ENCODE data around the gene RUFY4.
"Not testable (repeated sequence)": the region's sequence is repeated elsewhere in the genome, so short reads cannot be mapped to it uniquely, and the experiment has no call there.

Gene RUFY4

DNA sequence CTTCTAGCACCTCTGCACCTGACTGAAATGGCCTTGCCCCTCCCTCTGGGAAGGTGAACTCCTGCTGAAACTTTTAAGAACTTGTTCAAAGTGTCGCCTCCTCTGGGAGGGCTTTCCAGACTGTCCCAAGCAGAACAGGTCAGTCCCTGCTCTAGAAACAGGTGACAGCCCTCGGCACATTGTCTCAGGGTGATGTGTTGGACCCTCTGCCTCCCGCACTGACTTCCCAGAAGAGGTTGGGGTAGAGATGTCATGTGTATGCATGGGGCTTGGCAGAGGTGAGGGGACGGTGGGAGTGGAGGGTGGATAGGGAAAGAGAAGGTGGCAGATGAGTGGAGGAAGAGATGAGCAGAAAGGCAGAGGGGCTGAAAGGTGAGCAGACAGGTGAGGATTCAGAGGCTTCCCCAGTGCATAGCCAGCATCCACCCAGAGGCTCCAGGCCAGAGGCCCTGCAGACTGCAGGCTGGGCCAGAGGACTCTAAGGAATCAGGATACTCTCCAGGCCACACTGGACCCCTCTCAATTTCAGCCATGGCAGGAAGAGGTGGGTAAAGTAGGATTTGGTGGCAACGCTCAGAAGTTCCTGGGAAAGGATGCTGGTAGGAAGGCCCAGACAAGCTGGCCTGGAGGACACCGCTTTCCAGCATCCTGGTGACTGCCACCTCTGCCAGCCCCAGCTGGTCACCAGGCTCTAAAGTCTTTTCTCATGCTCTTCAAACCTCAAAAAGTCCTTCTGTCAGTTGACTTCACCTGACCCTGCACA, 41.4 kb upstream of the RUFY4 start:
- DNase-seq (ENCODE audit: insufficient read length, low spot score) (no peak), FAIRE-seq (no peak)
- TF ChIP-seq POLR2A (IDR thresholded peaks at IDR 0.05; ENCODE audit: low read depth, low read length) = no peak

DNA sequence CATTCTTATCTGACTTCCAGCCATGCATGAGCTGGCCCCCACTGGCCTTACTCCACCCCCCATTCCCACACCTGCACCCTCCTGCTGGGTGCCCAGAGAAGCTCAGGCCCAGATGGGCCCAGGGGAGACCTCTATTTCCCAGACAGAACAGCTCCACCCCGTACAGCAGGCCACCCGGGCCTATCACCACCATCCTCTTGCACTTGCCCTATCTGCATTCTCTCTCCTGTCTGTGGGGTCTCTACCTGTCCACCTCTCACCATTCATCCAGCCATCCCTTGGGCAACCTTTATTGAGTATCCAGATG, 40.9 kb upstream of the RUFY4 start:
- TF ChIP-seq POLR2A (IDR thresholded peaks at IDR 0.05; ENCODE audit: low read depth, low read length) = no peak
- FAIRE-seq (no peak), DNase-seq (ENCODE audit: insufficient read length, low spot score) (no peak)

DNA sequence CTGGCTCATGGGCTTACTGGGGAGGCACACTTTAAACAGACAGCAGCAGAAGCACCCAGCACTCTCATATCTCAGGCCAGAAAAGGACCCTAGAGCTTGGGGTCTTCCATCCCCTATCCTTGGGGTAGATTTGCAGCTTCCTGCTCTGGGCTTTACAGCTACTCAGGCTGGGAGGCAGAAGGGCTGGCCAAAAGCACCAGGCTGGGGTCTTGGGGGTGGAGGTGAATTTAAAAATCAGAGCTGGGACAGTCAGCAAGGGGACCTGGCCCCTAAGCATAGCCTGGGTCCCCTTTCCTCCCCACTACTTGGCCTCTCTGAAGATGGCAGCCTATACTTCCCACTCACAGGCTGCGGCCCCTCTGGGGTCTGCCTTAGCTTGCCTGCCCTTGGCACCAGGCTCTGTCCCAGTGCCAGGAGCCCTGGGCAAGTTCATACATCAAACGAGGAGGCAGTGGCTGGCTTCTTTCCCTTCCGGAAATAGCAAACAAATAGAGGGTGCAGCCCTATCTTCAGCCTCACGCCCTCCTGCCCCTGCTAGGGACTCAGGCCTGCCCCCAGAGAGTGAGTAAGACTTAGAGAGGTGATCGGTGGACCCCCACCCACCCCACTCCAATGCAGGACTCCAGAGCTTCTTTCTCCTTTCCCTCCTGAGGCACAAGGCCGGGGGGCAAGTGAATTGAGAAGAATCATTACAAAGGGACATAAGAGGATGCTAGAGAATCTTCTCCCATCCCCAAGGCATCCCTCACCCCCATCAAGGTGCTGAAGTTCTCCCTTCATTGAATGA, 40.3 kb upstream of the RUFY4 start:
- DNase-seq (ENCODE audit: insufficient read length, low spot score) = no peak
- no peak for TF ChIP-seq POLR2A (IDR thresholded peaks at IDR 0.05; ENCODE audit: low read depth, low read length)
- no peak for FAIRE-seq

DNA sequence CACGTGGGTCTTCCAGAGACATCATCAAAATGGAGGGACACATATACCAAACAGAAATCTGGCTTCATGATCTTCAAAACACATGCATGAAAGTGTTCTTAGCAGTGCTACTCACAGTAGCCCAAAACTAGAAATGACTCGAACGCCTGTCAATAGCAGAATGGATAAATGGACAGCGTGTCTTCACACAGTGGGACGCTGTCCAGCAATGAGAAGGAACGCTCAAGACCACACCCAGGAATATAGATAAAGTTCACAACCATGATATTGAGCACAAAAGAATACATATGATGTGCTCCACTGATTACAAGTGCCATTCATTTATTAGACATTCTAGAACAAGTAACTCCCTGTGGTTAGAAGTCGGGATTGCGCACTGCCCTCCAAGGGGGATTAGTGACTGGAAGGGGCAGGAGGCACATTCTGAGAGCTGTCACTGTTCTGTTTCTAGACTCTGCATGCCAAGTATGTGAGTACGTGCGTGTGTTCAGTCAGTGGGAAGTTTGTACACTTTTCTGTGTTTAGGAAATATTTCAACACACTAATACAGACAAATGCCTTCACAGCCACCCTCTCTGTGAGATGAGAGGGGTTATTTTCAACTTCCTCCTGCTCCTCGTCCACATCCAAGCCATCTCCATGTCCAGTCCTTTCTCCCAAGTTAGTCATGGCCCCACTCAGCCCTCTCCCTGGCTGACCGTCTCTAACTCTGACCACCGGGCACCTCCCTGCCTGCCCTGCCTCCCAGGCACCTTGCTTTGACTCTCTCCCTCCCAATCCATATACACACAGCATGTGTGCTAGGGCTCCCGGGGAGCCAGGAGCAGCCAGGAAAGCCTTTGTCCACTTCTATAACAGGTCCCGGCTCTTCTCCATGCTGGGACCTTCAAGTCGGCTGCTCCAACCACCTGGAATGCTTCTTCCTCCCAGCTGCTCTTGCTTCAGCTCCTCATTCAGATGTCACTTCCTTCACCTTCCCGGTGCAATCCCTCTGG, 39.4 kb upstream of the RUFY4 start:
- no peak for FAIRE-seq
- peak; percentile 1 for DNase-seq (ENCODE audit: insufficient read length, low spot score)
- no peak for TF ChIP-seq POLR2A (IDR thresholded peaks at IDR 0.05; ENCODE audit: low read depth, low read length)

DNA sequence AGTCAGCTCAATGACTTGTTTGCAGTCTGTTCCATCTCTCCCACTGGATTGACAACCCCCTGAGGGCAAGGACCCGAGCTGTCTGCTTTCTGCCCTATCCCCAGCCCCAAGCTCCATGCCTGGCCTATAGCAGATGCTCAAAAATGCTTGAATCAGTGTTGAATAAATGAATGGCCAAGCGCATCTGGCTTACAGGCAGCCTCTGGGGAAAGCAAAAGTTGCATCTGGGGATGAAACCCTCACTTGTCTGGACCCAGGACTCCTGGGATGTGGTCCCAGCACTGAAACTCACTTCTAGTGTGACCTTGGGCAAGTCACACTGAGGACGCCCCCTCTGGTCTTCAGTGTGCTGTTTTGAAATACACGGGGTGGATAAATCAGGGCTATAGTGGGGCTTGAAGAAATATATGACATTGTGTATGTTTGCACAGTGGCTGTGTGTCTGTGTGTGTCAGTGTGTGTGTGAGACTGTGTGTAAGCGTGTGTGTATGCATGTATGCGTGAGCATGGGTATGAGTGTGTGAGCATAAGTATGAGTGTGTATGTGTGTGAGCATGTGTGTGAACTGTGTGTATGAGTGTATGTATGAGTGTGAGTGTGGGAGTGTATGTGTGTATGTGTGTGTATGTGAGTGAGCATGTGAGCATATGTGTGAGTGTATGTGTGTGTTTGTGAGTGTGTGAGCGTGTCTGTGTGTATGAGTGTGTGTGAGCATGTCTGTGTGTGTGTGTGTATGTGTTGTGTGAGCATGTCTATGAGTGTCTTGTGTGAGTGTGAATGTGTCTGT, 38.5 kb upstream of the RUFY4 start:
- DNase-seq (ENCODE audit: insufficient read length, low spot score) (peak; percentile 2), FAIRE-seq (no peak)
- no peak for TF ChIP-seq POLR2A (IDR thresholded peaks at IDR 0.05; ENCODE audit: low read depth, low read length)

DNA sequence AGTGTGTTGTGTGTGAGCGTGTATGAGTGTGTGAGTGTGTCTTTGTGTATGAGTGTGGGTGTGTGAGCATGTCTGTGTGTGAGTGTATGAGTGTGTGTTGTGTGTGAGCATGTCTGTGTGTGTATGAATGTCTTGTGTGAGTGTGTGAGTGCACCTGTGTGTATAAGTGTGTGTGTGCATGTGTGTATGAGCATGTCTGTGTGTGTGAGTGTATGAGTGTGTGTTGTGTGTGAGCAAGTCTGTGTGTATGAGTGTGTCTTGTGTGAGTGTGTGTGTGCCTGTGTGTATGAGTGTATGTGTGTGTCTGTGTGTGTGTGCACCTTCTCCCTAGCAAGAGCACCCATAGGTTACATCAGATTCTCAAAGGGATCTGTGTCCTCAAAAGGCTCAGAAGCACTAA, 37.8 kb upstream of the RUFY4 start:
- FAIRE-seq = no peak
- TF ChIP-seq POLR2A (IDR thresholded peaks at IDR 0.05; ENCODE audit: low read depth, low read length) = no peak
- DNase-seq (ENCODE audit: insufficient read length, low spot score) = no peak

DNA sequence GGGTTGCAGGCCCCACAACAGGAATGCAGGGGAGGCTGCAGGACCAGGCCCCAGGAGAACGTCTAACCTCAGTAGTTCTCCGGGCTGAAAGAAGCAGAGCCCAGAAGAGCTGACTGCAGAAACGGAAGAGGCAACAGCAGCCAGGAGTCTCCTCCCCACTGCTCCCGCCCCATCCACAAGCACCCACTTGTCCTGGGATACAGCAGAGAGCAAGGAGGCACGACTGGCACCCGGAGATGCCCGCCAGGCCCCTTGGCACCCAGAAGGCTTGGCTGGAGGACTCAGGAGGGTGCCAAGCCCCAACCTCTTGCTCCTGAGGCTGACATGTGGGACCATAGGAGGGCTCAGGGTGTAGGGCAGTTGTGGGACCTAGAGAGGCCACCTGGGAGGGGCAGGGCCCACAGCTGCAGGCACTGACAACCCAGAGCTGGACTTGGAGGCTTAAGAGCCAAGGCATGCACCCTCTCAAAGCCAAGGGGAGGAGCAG, 37.2 kb upstream of the RUFY4 start:
- no peak for FAIRE-seq
- DNase-seq (ENCODE audit: insufficient read length, low spot score) = no peak
- no peak for TF ChIP-seq POLR2A (IDR thresholded peaks at IDR 0.05; ENCODE audit: low read depth, low read length)

DNA sequence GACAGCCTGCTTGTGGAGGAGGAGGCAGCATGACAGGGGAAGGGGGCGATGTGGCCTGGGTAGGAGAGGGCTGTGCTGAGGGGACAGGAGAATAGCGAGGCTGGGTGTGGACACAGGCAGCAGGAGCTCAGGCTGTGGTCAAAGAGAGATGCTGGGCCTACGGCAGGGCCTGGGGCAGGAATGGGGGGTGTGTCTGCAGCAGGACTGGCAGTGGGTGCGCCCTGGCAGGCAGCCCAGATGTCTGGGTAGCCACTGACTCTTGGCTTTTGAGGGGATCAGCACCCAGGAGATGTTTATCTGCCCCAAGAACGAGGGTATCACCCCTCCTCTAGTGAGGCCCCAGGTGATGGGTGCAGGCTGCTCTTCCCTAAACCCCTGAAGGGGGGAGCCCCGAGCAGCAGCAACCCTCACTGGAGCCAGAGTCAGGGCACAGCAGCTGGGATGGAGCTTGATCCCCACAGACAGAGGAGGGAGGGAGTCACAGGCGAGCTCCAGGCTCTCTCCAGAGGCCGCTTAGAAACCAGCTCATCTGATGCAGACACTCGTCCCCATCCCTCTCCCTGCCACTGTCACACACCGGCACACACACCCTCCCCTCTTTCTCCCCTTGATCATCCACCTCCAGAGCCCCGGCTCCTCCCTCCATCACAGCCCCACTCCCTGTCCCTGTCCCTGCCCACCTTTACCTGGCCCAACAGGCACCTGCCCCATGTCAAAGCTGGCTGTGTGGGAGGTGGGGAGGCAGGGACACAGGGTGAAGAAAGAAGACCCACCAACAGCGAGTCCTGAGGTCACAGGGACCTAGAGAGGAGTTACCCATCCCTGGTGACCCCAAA, 36.5 kb upstream of the RUFY4 start:
- no peak for TF ChIP-seq POLR2A (IDR thresholded peaks at IDR 0.05; ENCODE audit: low read depth, low read length)
- FAIRE-seq (no peak), DNase-seq (ENCODE audit: insufficient read length, low spot score) (no peak)

DNA sequence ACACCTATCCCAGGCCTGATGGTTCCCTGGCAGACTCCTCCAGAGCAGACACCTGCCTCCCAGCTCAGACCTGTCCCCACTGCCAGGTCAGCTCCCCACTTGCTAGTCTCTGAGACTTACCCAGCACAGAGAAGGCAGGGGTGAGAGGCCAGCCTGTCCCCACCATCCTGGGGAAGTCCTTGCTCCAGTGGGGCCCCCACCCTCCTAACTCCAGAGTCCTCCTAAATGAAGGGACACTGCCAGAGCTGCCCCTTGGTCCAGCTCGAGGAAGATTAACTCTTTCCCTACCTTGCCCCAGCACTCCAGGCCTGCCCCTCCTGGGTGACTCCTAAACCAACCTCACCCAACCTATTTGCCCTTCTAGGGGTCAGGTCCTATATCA, 35.9 kb upstream of the RUFY4 start:
- TF ChIP-seq POLR2A (IDR thresholded peaks at IDR 0.05; ENCODE audit: low read depth, low read length) = no peak
- DNase-seq (ENCODE audit: insufficient read length, low spot score) (no peak), FAIRE-seq (no peak)

DNA sequence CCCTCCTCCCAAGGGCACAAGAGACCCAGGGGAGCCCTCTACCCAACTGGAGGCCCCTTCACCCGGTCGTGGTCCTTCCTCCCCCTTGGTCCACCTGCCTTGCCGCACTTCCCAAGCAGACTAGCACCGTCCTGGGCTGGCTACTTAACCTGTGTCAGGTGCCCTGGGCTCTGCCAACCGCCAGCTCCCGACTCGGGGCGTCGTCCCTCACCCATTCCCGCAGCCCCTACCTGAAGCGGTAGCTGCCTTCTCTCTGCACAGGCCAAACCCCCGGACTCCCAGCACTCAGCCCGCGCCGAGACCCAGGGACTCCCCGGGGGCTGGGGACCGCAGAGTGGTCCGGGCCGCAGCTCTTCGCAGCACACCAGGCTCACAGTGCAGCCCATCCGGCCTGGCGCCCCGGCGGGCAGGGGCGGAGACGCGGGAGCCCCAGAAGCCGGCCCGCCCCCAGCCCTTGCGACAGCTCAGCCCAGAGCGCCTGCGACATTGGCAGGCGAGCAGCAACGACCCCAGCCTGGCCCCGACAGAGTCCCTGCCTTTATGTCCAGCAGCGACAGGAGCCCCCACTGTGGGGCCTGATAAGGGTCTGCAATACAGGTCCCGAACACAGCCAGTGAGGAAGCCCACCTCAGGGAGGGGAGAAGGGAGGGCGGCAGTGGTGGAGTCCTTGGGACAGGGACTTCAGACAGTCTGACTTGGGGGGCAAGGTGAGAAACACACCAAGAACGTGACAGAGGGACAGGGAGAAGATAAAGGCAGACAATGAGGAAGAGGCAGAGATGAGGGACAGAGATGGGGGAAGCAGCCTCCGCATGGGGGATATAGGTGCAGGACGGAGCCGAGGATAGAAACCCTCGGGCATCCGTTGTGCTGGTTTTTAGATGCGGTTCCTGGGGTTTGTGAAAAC, 35.2 kb upstream of the RUFY4 start:
- no peak for TF ChIP-seq POLR2A (IDR thresholded peaks at IDR 0.05; ENCODE audit: low read depth, low read length)
- FAIRE-seq = no peak
- no peak for DNase-seq (ENCODE audit: insufficient read length, low spot score)

DNA sequence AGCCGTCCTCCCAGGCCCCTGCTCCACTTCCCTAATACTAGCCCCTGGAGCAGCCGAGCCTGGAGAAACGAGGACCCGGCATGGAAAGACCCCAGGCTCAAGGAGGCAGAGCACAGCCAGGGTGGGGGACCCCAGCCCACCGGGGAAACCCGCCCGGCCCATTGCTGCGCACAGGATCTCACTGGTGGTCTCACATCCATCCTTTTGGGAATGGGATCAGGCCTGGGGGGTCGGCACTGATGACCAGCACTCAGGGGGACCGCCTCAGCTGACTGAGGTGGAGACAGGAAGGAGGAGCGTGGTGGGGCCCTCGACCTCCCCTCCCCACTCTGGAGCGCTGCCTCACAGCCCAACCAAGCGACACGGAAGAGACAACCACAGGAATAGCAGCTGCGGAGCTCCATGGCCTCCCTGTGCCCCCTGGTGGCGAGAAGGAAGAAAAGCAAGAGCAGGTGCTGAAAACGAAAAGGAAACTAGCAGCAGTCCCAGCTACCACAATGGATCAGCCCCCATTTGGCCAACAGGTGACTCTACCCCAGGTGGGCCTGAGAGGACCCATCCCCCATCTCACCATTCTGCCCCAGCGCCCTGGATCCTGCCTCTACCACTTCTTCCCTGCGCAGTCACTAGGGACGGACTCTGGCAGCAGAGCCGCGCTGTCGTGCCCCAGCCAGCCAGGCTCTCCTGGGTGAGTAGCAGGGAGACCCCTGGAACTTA, 34.4 kb upstream of the RUFY4 start:
- not testable (repeated sequence) for FAIRE-seq; DNase-seq (ENCODE audit: insufficient read length, low spot score)
